KMS-11 (cell line): ENCODE results near the gene WDR90.

Experiments used
- H2AFZ ChIP-seq: fragments of 200-600 bp; sonication (generic); 2 replicates; pipeline ENCODE4 v1.6.1; 2016; ENCODE audit warnings: antibody characterized with exemption, mixed run types, low read depth
- H3K27ac ChIP-seq: fragments of 200-600 bp; sonication (generic); 2 replicates; pipeline ENCODE4 v1.6.1; 2016; ENCODE audit warnings: mild to moderate bottlenecking, mixed run types
- H3K27me3 ChIP-seq: fragments of 200-600 bp; sonication (generic); 2 replicates; pipeline ENCODE4 v1.6.1; 2017; ENCODE audit warnings: mild to moderate bottlenecking, low read depth, mixed run types, moderate library complexity; ENCODE audit not compliant: insufficient read depth
- H3K36me3 ChIP-seq: fragments of 200-600 bp; sonication (generic); 2 replicates; pipeline ENCODE4 v1.6.1; 2017; ENCODE audit warnings: mild to moderate bottlenecking, mixed run types; ENCODE audit not compliant: insufficient read depth
- H3K4me1 ChIP-seq: fragments of 200-600 bp; sonication (generic); 2 replicates; pipeline ENCODE4 v1.6.1; 2016; ENCODE audit warnings: mild to moderate bottlenecking, low read depth, mixed run types; ENCODE audit not compliant: poor library complexity, severe bottlenecking
- H3K4me2 ChIP-seq: fragments of 200-600 bp; sonication (generic); 2 replicates; pipeline ENCODE4 v1.7.0; 2016; ENCODE audit warnings: mild to moderate bottlenecking, mixed run types
- H3K4me3 ChIP-seq: fragments of 200-600 bp; sonication (generic); IDR thresholded peaks from 2 replicates; pipeline ENCODE4 v1.6.1; 2017; ENCODE audit warnings: low read depth, low read length, mixed read lengths; ENCODE audit not compliant: insufficient read depth
- H3K79me2 ChIP-seq: fragments of 200-600 bp; sonication (generic); 2 replicates; pipeline ENCODE4 v1.6.1; 2016; ENCODE audit warnings: low read depth, mixed run types; ENCODE audit not compliant: insufficient read depth
- H3K9ac ChIP-seq: fragments of 200-600 bp; sonication (generic); 2 replicates; pipeline ENCODE4 v1.6.1; 2016; ENCODE audit warnings: mild to moderate bottlenecking, mixed run types
- H4K20me1 ChIP-seq: fragments of 200-600 bp; sonication (generic); 2 replicates; pipeline ENCODE4 v1.6.1; 2016; ENCODE audit warnings: mild to moderate bottlenecking, mixed run types; ENCODE audit not compliant: insufficient read depth
- CTCF ChIP-seq: fragments of 200-600 bp; sonication (generic); conservative IDR thresholded peaks from 2 replicates; pipeline ENCODE4 v1.6.1; 2017; ENCODE audit warnings: low read depth, mild to moderate bottlenecking, antibody characterized with exemption, low read length, moderate library complexity, mixed read lengths

The WDR90 gene

DNA sequence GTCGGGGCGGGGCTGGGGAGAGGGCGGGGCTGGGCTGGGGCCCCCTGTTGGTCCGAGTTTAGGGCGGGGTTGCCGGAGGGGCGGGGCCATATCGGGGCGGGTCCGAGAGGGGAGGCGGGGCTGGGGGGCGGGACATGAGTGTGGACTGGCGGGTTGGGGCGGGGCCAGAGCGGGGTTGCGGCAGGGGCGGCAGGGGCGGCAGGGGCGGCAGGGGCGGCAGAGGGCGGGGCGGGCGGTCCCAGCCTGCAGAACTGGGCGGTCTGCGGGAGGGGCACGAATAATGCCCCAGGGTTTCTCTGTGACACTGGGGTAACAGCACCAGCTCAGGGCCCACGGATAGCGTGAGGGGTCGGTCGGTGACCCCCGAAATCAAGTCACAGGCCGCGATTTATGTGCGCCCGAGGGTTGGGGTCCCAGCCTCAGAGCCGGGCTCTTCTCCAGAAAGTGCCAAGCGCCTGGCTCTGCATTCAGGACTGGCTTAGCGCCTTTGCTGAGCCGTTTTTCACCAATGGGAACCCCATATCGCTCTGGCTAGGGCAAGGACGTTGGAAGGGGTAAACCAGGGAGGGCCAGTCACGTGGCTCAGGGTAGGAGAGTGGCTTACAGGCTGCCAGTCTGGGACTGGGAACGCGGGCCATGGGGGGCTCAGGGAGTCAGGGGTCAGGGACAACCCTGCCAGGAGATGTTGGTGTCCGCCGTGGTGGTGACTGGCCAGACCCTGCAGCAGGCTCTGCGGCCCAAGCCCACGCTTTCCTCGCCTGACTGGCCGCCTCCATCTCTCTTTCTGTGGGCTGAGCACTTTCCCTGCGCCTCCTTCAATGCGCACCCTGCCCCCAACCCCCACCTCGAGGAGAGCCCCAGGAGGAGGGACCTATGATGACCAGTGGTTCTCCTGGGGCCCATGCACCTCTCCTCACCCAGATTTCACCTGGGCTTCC is 11.8 kb upstream of the WDR90 start:
- H3K27ac ChIP-seq: peak overlapping the region; percentile 77

GRCh38 chr16:638034-638543 is 11.1 kb upstream of the WDR90 start:
- Histone ChIP-seq H3K27me3 (no peaks in the 10 kb centered on the region), H3K79me2 (peaks cover 21% of the 10 kb centered on the region), H3K27ac (no peak overlapping the region), H3K4me3 (no peak overlapping the region), H3K9ac (no peak overlapping the region), H3K4me2 (no peak overlapping the region), H3K4me1 (peaks cover 14% of the 10 kb centered on the region), H2AFZ (no peak overlapping the region), H4K20me1 (no peaks in the 10 kb centered on the region), H3K36me3 (no peaks in the 10 kb centered on the region; the same call in 1 of the 2 replicates)
- TF ChIP-seq CTCF: no peak

More for the DNA sequence above, 11.8 kb upstream of the WDR90 start:
- Histone ChIP-seq H3K4me3 (no peak overlapping the region), H3K79me2 (peaks cover 13% of the 10 kb centered on the region; the same call in 1 of the 2 replicates), H3K36me3 (no peaks in the 10 kb centered on the region; the same call in 1 of the 2 replicates), H3K9ac (peak overlapping the region; percentile 81; the same call in 1 of the 2 replicates), H3K4me2 (peak overlapping the region; percentile 80), H3K27me3 (no peaks in the 10 kb centered on the region), H3K4me1 (peaks cover 9% of the 10 kb centered on the region), H2AFZ (peak overlapping the region; percentile 90; the same call in 1 of the 2 replicates), H4K20me1 (no peaks in the 10 kb centered on the region)
- TF ChIP-seq CTCF: no peak

DNA sequence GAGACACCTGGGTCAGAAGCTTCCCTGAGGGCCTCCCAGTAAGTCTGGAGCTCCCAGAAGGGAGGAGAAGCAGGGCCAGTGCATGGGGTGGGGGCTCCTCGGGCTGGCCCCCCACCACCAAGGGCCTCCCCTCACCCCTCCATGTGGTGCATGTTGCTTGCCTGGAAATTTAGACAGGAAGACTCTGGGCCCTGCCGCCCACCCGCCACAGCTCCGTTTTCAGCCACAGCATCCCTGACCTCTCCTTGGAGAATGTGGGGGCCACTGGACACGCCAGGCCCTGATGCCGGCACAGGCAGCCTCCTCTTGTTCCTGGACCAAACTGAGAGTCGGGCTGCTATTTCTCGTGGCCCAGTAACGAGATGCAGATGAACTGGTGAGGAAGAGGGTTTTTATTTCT is 10.3 kb upstream of the WDR90 start:
- no peak for TF ChIP-seq CTCF
- Histone ChIP-seq H3K4me1 (peaks cover 21% of the 10 kb centered on the region), H3K4me2 (no peak overlapping the region), H3K27me3 (no peaks in the 10 kb centered on the region), H3K79me2 (peaks cover 23% of the 10 kb centered on the region), H3K4me3 (no peak overlapping the region), H3K9ac (no peak overlapping the region), H2AFZ (no peak overlapping the region), H3K27ac (no peak overlapping the region), H4K20me1 (no peaks in the 10 kb centered on the region), H3K36me3 (no peaks in the 10 kb centered on the region; the same call in 1 of the 2 replicates)

DNA sequence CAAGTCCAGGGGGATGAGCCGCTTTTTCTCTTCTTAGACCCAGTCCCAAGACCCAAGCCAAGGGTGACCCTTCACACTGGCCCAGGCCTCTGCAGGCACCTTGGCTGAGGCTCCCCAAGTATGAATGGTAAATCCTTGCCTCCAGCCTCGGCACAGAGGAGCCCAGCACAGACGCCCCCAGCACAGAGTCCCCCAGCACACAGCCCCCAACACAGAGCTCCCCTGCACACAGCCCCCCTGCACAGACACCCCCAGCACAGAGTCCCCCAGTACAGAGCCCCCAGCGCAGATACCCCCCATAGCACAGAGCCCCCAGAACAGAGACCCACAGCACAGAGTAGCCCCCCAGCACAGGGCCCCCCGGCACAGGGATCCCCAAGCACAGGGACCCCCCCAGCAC is 8.6 kb upstream of the WDR90 start:
- Histone ChIP-seq H3K79me2 (peaks cover 23% of the 10 kb centered on the region), H3K9ac (peak overlapping the region; percentile 85; the same call in 1 of the 2 replicates), H3K4me2 (peak overlapping the region; percentile 96; the same call in 1 of the 2 replicates), H2AFZ (no peak overlapping the region), H3K27me3 (no peaks in the 10 kb centered on the region), H3K4me3 (no peak overlapping the region), H3K27ac (no peak overlapping the region), H4K20me1 (no peaks in the 10 kb centered on the region), H3K36me3 (no peaks in the 10 kb centered on the region), H3K4me1 (peaks cover 18% of the 10 kb centered on the region)
- no peak for TF ChIP-seq CTCF
